H1 (cell line): Measurements from ENCODE around the gene EPB41L4B. TPM values are rescaled to one million over a fixed set of nuclear protein-coding genes. Genes with fewer than 3 reads are reported as not detected.

Experiments used
- CTCF ChIA-PET: fragments of 300-600 bp; sonication (Branson Sonifier 250); formaldehyde crosslinking; loops from one replicate; lab custom pipeline; 2021; ENCODE audit not compliant: partially characterized antibody; lab: Charles Lee
- POLR2A ChIA-PET: fragments of 300-600 bp; sonication (Branson Sonifier 250); formaldehyde crosslinking; loops from one replicate; lab custom pipeline; 2021; ENCODE audit warnings: inconsistent platforms; ENCODE audit not compliant: partially characterized antibody; lab: Charles Lee
- DNase-seq, 2 experiments: peaks; one replicate each; pipeline versions ENCODE4 v3.0.0 to v3.0.0-alpha.2; 2010 to 2022; ENCODE audit warnings: low spot score in 2 of 2, low read depth in 1 of 2, mixed read lengths in 1 of 2
- FAIRE-seq: peaks from 2 replicates; lab custom pipeline; 2011; peaks lifted over from hg19 to GRCh38; lab: Jason Lieb, UNC
- H2AFZ ChIP-seq: 2 replicates; pipeline ENCODE4 v1.8.1; 2012; ENCODE audit warnings: low read length, inconsistent platforms
- H2AK5ac ChIP-seq: 2 replicates; pipeline ENCODE4 v1.6.1; 2013; ENCODE audit warnings: low read depth, low read length
- H2BK120ac ChIP-seq: replicated peaks from 2 replicates; pipeline ENCODE3; 2013; ENCODE audit warnings: low read depth, low read length, inconsistent platforms
- H2BK12ac ChIP-seq: 2 replicates; pipeline ENCODE4 v1.6.1; 2013; ENCODE audit warnings: low read depth, low read length
- H2BK15ac ChIP-seq: 2 replicates; pipeline ENCODE4 v1.6.1; 2013; ENCODE audit warnings: low read length
- H2BK20ac ChIP-seq: 2 replicates; pipeline ENCODE4 v1.6.1; 2013; ENCODE audit warnings: low read length
- H2BK5ac ChIP-seq: 2 replicates; pipeline ENCODE4 v1.6.1; 2013; ENCODE audit warnings: low read depth, low read length
- H3K14ac ChIP-seq: 2 replicates; pipeline ENCODE4 v1.6.1; 2013; ENCODE audit warnings: inconsistent platforms; ENCODE audit not compliant: insufficient read length
- H3K18ac ChIP-seq: 2 replicates; pipeline ENCODE4 v1.6.1; 2013; ENCODE audit warnings: low read length; ENCODE audit errors: extremely low read depth
- H3K23ac ChIP-seq: 2 replicates; pipeline ENCODE4 v1.6.1; 2013; ENCODE audit warnings: inconsistent platforms; ENCODE audit not compliant: insufficient read length
- H3K23me2 ChIP-seq: 2 replicates; pipeline ENCODE4 v1.6.1; 2013; ENCODE audit warnings: low read depth, low read length
- H3K27ac ChIP-seq: 2 replicates; pipeline ENCODE4 v1.6.1; 2011; ENCODE audit warnings: low read depth, low read length, inconsistent platforms
- H3K27me3 ChIP-seq, 4 experiments: replicated peaks in 1 of 4; 1 replicate in 1 of 4; 2 replicates in 3 of 4; pipeline versions ENCODE4 v1.6.1 to v1.8.1; 2011 to 2013; ENCODE audit warnings: low read length in 3 of 4, mild to moderate bottlenecking in 3 of 4, inconsistent platforms in 2 of 4, mixed read lengths in 2 of 4, moderate library complexity in 1 of 4; ENCODE audit not compliant: control insufficient read depth in 3 of 4, insufficient read depth in 3 of 4; ENCODE audit errors: extremely low read depth in 1 of 4
- H3K36me3 ChIP-seq, 4 experiments: 2 replicates each; pipeline versions ENCODE4 v1.6.1 to v1.8.1; 2011 to 2013; ENCODE audit warnings: mild to moderate bottlenecking in 4 of 4, low read length in 3 of 4, moderate library complexity in 2 of 4, control low read depth in 1 of 4, inconsistent platforms in 1 of 4; ENCODE audit not compliant: insufficient read depth in 4 of 4, control insufficient read depth in 2 of 4
- H3K4ac ChIP-seq: replicated peaks from 2 replicates; pipeline ENCODE3; 2013; ENCODE audit warnings: low read length, low read depth, mixed read lengths, inconsistent platforms; ENCODE audit not compliant: insufficient read length
- H3K4me1 ChIP-seq, 4 experiments: replicated peaks in 1 of 4; 1 replicate in 1 of 4; 2 replicates in 3 of 4; pipeline versions ENCODE4 v1.6.1 to v1.8.1; 2011 to 2013; ENCODE audit warnings: low read length in 3 of 4, inconsistent platforms in 2 of 4, mixed read lengths in 1 of 4; ENCODE audit not compliant: insufficient read depth in 4 of 4, control insufficient read depth in 3 of 4
- H3K4me2 ChIP-seq, 2 experiments: 2 replicates each; pipeline versions ENCODE4 v1.6.1 to v1.8.1; 2011 to 2013; ENCODE audit warnings: low read depth in 2 of 2, low read length in 2 of 2, control low read depth in 1 of 2, inconsistent platforms in 1 of 2, mild to moderate bottlenecking in 1 of 2; ENCODE audit not compliant: insufficient read depth in 1 of 2
- H3K4me3 ChIP-seq, 4 experiments: fragments of 200-600, 300-600 bp in 1 of 4; sonication (generic), shearing (Covaris generic), sonication (Bioruptor Twin) in 1 of 4; 2 replicates each; pipeline versions ENCODE4 v1.5.1 to v1.8.1; 2011 to 2016; ENCODE audit warnings: low read length in 4 of 4, low read depth in 3 of 4, control low read depth in 2 of 4, inconsistent platforms in 2 of 4, mild to moderate bottlenecking in 2 of 4, mixed read lengths in 1 of 4, moderate library complexity in 1 of 4; ENCODE audit not compliant: insufficient read depth in 2 of 4; ENCODE audit errors: extremely low read depth in 1 of 4
- H3K56ac ChIP-seq: replicated peaks from 2 replicates; pipeline ENCODE3; 2013; ENCODE audit warnings: low read depth, mild to moderate bottlenecking, mixed read lengths, low read length, inconsistent platforms; ENCODE audit not compliant: insufficient read length
- H3K79me1 ChIP-seq: 2 replicates; pipeline ENCODE4 v1.6.1; 2013; ENCODE audit warnings: low read depth, low read length, control low read depth
- H3K79me2 ChIP-seq, 2 experiments: 2 replicates each; pipeline versions ENCODE4 v1.6.1 to v1.8.1; 2012 to 2013; ENCODE audit warnings: low read length in 2 of 2, mild to moderate bottlenecking in 2 of 2, inconsistent platforms in 1 of 2; ENCODE audit not compliant: insufficient read depth in 2 of 2, control insufficient read depth in 1 of 2
- H3K9ac ChIP-seq, 4 experiments: replicated peaks in 1 of 4; 1 replicate in 1 of 4; 2 replicates in 3 of 4; pipeline versions ENCODE4 v1.6.1 to v1.8.1; 2011 to 2013; ENCODE audit warnings: low read depth in 3 of 4, low read length in 3 of 4, control low read depth in 2 of 4, mild to moderate bottlenecking in 2 of 4, moderate library complexity in 2 of 4, inconsistent platforms in 1 of 4; ENCODE audit errors: extremely low read depth in 1 of 4
- H3K9me3 ChIP-seq, 2 experiments: 2 replicates each; pipeline versions ENCODE4 v1.6.1 to v1.8.1; 2012 to 2013; ENCODE audit warnings: mild to moderate bottlenecking in 2 of 2, moderate library complexity in 2 of 2, control low read depth in 1 of 2, inconsistent platforms in 1 of 2, low read depth in 1 of 2, low read length in 1 of 2, mixed read lengths in 1 of 2; ENCODE audit not compliant: insufficient read depth in 2 of 2
- H4K20me1 ChIP-seq, 2 experiments: replicated peaks in 1 of 2; 2 replicates each; pipeline versions ENCODE3 to v1.8.1; 2011 to 2013; ENCODE audit warnings: inconsistent platforms in 2 of 2, low read length in 2 of 2, mild to moderate bottlenecking in 1 of 2; ENCODE audit not compliant: insufficient read depth in 2 of 2, control insufficient read depth in 1 of 2
- H4K5ac ChIP-seq: 2 replicates; pipeline ENCODE4 v1.6.1; 2013; ENCODE audit warnings: low read length, low read depth, mixed read lengths, inconsistent platforms; ENCODE audit not compliant: insufficient read length
- H4K8ac ChIP-seq: 2 replicates; pipeline ENCODE4 v1.8.0; 2013; ENCODE audit warnings: mild to moderate bottlenecking, moderate library complexity, low read length, inconsistent platforms; ENCODE audit not compliant: insufficient read depth; ENCODE audit errors: extremely low read depth
- H4K91ac ChIP-seq: replicated peaks from 2 replicates; pipeline ENCODE3; 2013; ENCODE audit warnings: low read length, mixed read lengths, inconsistent platforms; ENCODE audit not compliant: insufficient read length
- E2F6 ChIP-seq: IDR thresholded peaks from 2 replicates; pipeline ENCODE4 v1.6.1; 2012; ENCODE audit warnings: inconsistent platforms
- EP300 ChIP-seq, 2 experiments: IDR thresholded peaks; 1 replicate in 1 of 2; 2 replicates in 1 of 2; pipeline ENCODE4 v1.6.1; 2011 to 2012; ENCODE audit warnings: low read depth in 2 of 2, low read length in 2 of 2, mild to moderate bottlenecking in 2 of 2, borderline replicate concordance in 1 of 2, inconsistent platforms in 1 of 2, moderate library complexity in 1 of 2
- FOSL1 ChIP-seq: IDR thresholded peaks from 2 replicates; pipeline ENCODE4 v1.6.1; 2011; ENCODE audit warnings: mild to moderate bottlenecking, low read depth, low read length, moderate library complexity; ENCODE audit not compliant: insufficient read depth
- PHF8 ChIP-seq: fragments of 200-600 bp; sonication (generic); conservative IDR thresholded peaks from 2 replicates; pipeline ENCODE4 v1.7.1; 2012; ENCODE audit warnings: low read depth, mild to moderate bottlenecking, inconsistent platforms, low read length, moderate library complexity
- RBBP5 ChIP-seq: IDR thresholded peaks from 2 replicates; pipeline ENCODE4 v1.7.1; 2012; ENCODE audit warnings: low read depth, mild to moderate bottlenecking, inconsistent platforms, low read length, moderate library complexity, borderline replicate concordance
- RNF2 ChIP-seq: fragments of 200-900, 300-1000 bp; sonication (generic); IDR thresholded peaks from 2 replicates; pipeline ENCODE4 v1.7.1; 2016; ENCODE audit warnings: borderline replicate concordance, low read depth, mild to moderate bottlenecking, antibody characterized with exemption, low read length; ENCODE audit not compliant: poor library complexity, severe bottlenecking; ENCODE audit errors: missing control alignments
- SUZ12 ChIP-seq: fragments of 200-600 bp; sonication (generic); IDR thresholded peaks from 2 replicates; pipeline ENCODE4 v1.6.1; 2012; ENCODE audit warnings: mild to moderate bottlenecking, inconsistent platforms, low read length, moderate library complexity, mixed read lengths
- TAF1 ChIP-seq: IDR thresholded peaks from 2 replicates; pipeline ENCODE4 v1.6.1; 2011; ENCODE audit warnings: mild to moderate bottlenecking, low read depth, low read length
- WGBS, 2 experiments: shearing (Covaris generic) in 1 of 2; methylation state at CpG; one replicate each; pipeline versions ENCODE4 v1.1.6 to v1.1.7; 2013 to 2015; ENCODE audit warnings: low lambda C conversion rate in 2 of 2, mixed read lengths in 2 of 2, inconsistent platforms in 1 of 2, low coverage in 1 of 2, missing lambda C conversion rate in 1 of 2; ENCODE audit not compliant: insufficient replicate concordance in 2 of 2, insufficient coverage in 1 of 2, insufficient read length in 1 of 2; ENCODE audit errors: extremely low coverage in 1 of 2, missing lambda C conversion rate in 1 of 2; 5-methylcytosine and 5-hydroxymethylcytosine counted together
- polyA plus RNA-seq, 7 experiments: library from polyadenylated mRNA; depleted of rRNA in 3 of 7; stranded (reverse) in 5 of 7; unstranded in 2 of 7; fragments of >200 nt in 5 of 7; fragments of 200-250 nt in 2 of 7; gene quantifications; 1 replicate in 5 of 7; 2 replicates in 1 of 7; 4 replicates in 1 of 7; pipeline versions ENCODE4 v1.2.1 to v1.2.3, GENCODE V29; 2011 to 2013; ENCODE audit warnings: missing spikeins in 2 of 7, mixed read lengths in 2 of 7
- total RNA-seq: library from RNA; stranded (reverse); fragmentation: NEBNext Ultra II Directional; extraction: Animal tissue kit (Norgen Biotek cat#: 25700); gene quantifications from 2 replicates; pipeline ENCODE4 v1.2.1, GENCODE V29; 2021
- TF ChIP-seq, protein P1 (sequence below): IDR thresholded peaks from 2 replicates; pipeline ENCODE4 v1.6.1; 2011; ENCODE audit warnings: low read length, improper control_type of control experiment

The EPB41L4B gene
- total and polyA plus RNA-seq, 2 of the 8 experiments (the other 6 are each of a cell fraction or from before 2014, with no cell fraction given): 11.9 to 25.0 TPM

DNA sequence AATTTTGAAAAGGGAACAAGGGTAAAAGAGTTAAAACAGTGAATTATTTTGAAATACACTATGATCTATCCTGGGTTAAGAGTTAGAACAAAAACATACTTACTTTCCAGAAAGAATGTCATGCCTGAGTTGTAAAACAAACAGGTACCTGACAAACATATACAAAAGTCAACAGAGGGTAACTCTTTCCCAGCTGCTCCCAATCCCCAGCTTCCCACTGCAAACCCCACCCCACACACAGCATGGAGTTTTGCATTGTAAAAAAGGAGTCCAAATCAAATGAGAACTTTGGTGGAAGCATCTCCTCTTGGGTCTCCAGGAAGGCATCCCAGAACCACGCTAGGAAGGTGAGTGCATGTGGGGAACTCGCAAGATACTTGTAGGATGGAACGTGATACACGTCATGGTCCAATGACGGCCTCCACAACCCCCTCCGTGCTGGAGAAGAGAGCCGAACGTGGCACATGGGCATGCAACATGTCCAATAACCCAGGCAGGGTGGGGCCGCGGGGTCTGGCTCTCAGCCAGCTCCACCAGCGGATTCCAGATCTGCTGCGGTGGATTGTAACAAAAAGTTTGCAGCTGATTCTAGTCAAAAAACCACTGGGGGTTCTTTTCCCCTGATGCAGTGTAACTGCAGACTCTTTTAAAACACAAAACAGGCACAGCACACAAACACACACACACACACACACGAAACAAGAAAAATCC lies 55.8 kb downstream of the EPB41L4B start:
- Histone ChIP-seq H2BK20ac (no peak overlapping the region), H3K18ac (no peak overlapping the region), H2AFZ (no peak overlapping the region), H4K8ac (no peak overlapping the region; the same call in 1 of the 2 replicates), H3K9me3 (no peaks in the 10 kb centered on the region), H3K4me1 (peaks cover 0 to 3% (median 0%) of the 10 kb centered on the region in 4 experiments; a peak in 1 of 7 replicates), H3K79me1 (peaks cover 6% of the 10 kb centered on the region; the same call in 1 of the 2 replicates), H3K23ac (no peak overlapping the region), H3K27ac (no peak overlapping the region), H2BK15ac (no peak overlapping the region), H4K20me1 (no peaks in the 10 kb centered on the region), H3K4me2 (no peak overlapping the region), H3K79me2 (no peaks in the 10 kb centered on the region), H2BK5ac (no peak overlapping the region), H3K56ac (no peak overlapping the region), H3K27me3 (no peaks in the 10 kb centered on the region; a peak in 1 of 7 replicates), H3K4me3 (no peak overlapping the region), H4K5ac (no peak overlapping the region), H3K36me3 (peaks cover 0 to 6% (median 4%) of the 10 kb centered on the region in 4 experiments; a peak in 4 of 8 replicates), H3K14ac (no peak overlapping the region), H3K23me2 (peaks cover 2% of the 10 kb centered on the region; the same call in 1 of the 2 replicates), H3K9ac (no peak overlapping the region; a peak in 1 of 7 replicates), H2AK5ac (no peak overlapping the region), H4K91ac (no peak overlapping the region), H2BK12ac (no peak overlapping the region), H2BK120ac (no peak overlapping the region), H3K4ac (no peak overlapping the region)
- FAIRE-seq (no peak), DNase-seq (no peak)
- CTCF ChIA-PET: interaction anchor here (1.0 kb wide), 2 partner anchors 13 to 53 kb away, joined by 3 read pairs; no protein-coding TSS in a partner anchor
- 88% methylated on average over 13 of the region's 13 CpGs; no CpG with 5 or more reads in 1 of the 2 experiments for WGBS, 2 experiments
- POLR2A ChIA-PET: no interaction called here
- TF ChIP-seq RNF2 (no peak), TAF1 (no peak), PHF8 (no peak), FOSL1 (no peak), EP300 (IDR thresholded peaks at IDR 0.05; ENCODE audit: borderline replicate concordance in 1 of 2, low read depth in 2 of 2, low read length in 2 of 2) (no peak), E2F6 (no peak), SUZ12 (no peak), RBBP5 (no peak)
- TF ChIP-seq, protein P1, sequence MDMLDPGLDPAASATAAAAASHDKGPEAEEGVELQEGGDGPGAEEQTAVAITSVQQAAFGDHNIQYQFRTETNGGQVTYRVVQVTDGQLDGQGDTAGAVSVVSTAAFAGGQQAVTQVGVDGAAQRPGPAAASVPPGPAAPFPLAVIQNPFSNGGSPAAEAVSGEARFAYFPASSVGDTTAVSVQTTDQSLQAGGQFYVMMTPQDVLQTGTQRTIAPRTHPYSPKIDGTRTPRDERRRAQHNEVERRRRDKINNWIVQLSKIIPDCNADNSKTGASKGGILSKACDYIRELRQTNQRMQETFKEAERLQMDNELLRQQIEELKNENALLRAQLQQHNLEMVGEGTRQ: no peak
